CD4-positive, alpha-beta T cell (primary cell): ENCODE data around the gene IFNAR1. TPM values are rescaled to one million over a fixed set of nuclear protein-coding genes. Genes with fewer than 3 reads are reported as not detected.

ENCODE experiments used
- ATAC-seq: fragments of 200-7000 bp; cut with Tn5 transposase; one replicate; pipeline ENCODE4 v1.10.0; 2022; ENCODE audit warnings: mild to moderate bottlenecking; ENCODE audit not compliant: poor library complexity
- CTCF ChIA-PET: fragments of 350-600 bp; sonication (Branson Sonifier 250); formaldehyde crosslinking; loops from one replicate; lab custom pipeline; 2021; ENCODE audit warnings: antibody characterized with exemption, inconsistent platforms; lab: Charles Lee
- POLR2A ChIA-PET: fragments of 350-600 bp; sonication (Branson Sonifier 250); formaldehyde crosslinking; loops from one replicate; lab custom pipeline; 2021; ENCODE audit warnings: antibody characterized with exemption, inconsistent platforms; lab: Charles Lee
- DNase-seq, 14 experiments: peaks; one replicate each; pipeline ENCODE4 v3.0.0-alpha.2; 2013 to 2020; ENCODE audit warnings: mixed read lengths in 2 of 14
- H3K27ac ChIP-seq, 2 donors: one replicate each; pipeline versions ENCODE4 v1.5.1 to v1.7.0; 2013; ENCODE audit warnings: low read length in 2 of 2, low read depth in 1 of 2, mild to moderate bottlenecking in 1 of 2
- H3K27me3 ChIP-seq, 2 experiments: 1 replicate in 1 of 2; 2 replicates in 1 of 2; pipeline versions ENCODE4 v1.6.1 to v1.7.0; 2013; ENCODE audit warnings: low read length in 2 of 2, control low read depth in 1 of 2, mild to moderate bottlenecking in 1 of 2, moderate library complexity in 1 of 2; ENCODE audit not compliant: insufficient read depth in 2 of 2, control insufficient read depth in 1 of 2
- H3K36me3 ChIP-seq: one replicate; pipeline ENCODE4 v1.6.1; 2013; ENCODE audit warnings: low read length, control low read depth; ENCODE audit not compliant: insufficient read depth
- H3K4me1 ChIP-seq: one replicate; pipeline ENCODE4 v1.6.1; 2013; ENCODE audit warnings: low read length, control low read depth; ENCODE audit not compliant: insufficient read depth
- H3K4me3 ChIP-seq: one replicate; pipeline ENCODE4 v1.5.1; 2013; ENCODE audit warnings: mild to moderate bottlenecking, low read length, moderate library complexity
- H3K9me3 ChIP-seq, 2 experiments: 1 replicate in 1 of 2; 2 replicates in 1 of 2; pipeline versions ENCODE4 v1.6.1 to v1.7.0; 2013; ENCODE audit warnings: low read length in 2 of 2, mild to moderate bottlenecking in 2 of 2, control low read depth in 1 of 2, moderate library complexity in 1 of 2; ENCODE audit not compliant: control insufficient read depth in 1 of 2, insufficient read depth in 1 of 2
- H3K27ac Mint-ChIP-seq: one replicate; pipeline ENCODE4 v1.8.0; 2020; ENCODE audit warnings: mixed read lengths
- H3K27me3 Mint-ChIP-seq: one replicate; pipeline ENCODE4 v1.8.0; 2021; ENCODE audit warnings: mixed read lengths
- H3K36me3 Mint-ChIP-seq: one replicate; pipeline ENCODE4 v1.8.0; 2021; ENCODE audit warnings: low read depth, mixed read lengths
- H3K4me1 Mint-ChIP-seq: one replicate; pipeline ENCODE4 v1.8.0; 2021; ENCODE audit warnings: low read depth, mixed read lengths
- H3K4me3 Mint-ChIP-seq: one replicate; pipeline ENCODE4 v1.8.0; 2020; ENCODE audit warnings: mild to moderate bottlenecking, mixed read lengths
- H3K9me3 Mint-ChIP-seq: one replicate; pipeline ENCODE4 v1.8.0; 2020; ENCODE audit warnings: mixed read lengths
- CTCF ChIP-seq: fragments of 200-600 bp; IDR thresholded peaks from one replicate; pipeline ENCODE4 v1.8.0; 2022; ENCODE audit warnings: antibody characterized with exemption, mild to moderate bottlenecking
- intact Hi-C, 2 experiments: fragments of 100-400 bp; cut with DNase I in 1 of 2; cut with micrococcal nuclease in 1 of 2; formaldehyde crosslinking; loops; one replicate each; pipeline versions ENCODE4 v1.15.1 to v1.9.0; 2023 to 2025; cut with DNase I, micrococcal nuclease
- total RNA-seq, 174 experiments: library from RNA in 2 of 174; stranded (reverse) in 2 of 174; gene quantifications; one replicate each; pipeline ENCODE4 v1.2.3 and lab custom pipeline; 2021 to 2026

Gene IFNAR1
- total RNA-seq, 2 experiments from 2014 or later, result 20.4 to 26.8 TPM

- no peak overlapping the region for H3K27ac ChIP-seq
- no peak for ATAC-seq
- H3K4me3 ChIP-seq, result no peak overlapping the region
- no peaks in the 10 kb centered on the region for H3K36me3 Mint-ChIP-seq
- no peaks in the 10 kb centered on the region for H3K9me3 ChIP-seq
- CTCF ChIA-PET, result no interaction called here
- TF ChIP-seq CTCF, result no peak
- no peaks in the 10 kb centered on the region for H3K36me3 ChIP-seq
- no peak overlapping the region for H3K27ac Mint-ChIP-seq
- peaks cover 3% of the 10 kb centered on the region for H3K4me1 Mint-ChIP-seq
- no peaks in the 10 kb centered on the region for H3K27me3 ChIP-seq
- H3K9me3 Mint-ChIP-seq, result no peaks in the 10 kb centered on the region
- no peaks in the 10 kb centered on the region for H3K27me3 Mint-ChIP-seq
- POLR2A ChIA-PET, result no interaction called here
- peaks cover 3% of the 10 kb centered on the region for H3K4me1 ChIP-seq
- DNase-seq, result no peak
- intact Hi-C loops, result no loop called here
- H3K4me3 Mint-ChIP-seq, result no peak overlapping the region
These were observed 65.7 kb downstream of the IFNAR1 start for GRCh38 chr21:33390479-33390878.

DNA sequence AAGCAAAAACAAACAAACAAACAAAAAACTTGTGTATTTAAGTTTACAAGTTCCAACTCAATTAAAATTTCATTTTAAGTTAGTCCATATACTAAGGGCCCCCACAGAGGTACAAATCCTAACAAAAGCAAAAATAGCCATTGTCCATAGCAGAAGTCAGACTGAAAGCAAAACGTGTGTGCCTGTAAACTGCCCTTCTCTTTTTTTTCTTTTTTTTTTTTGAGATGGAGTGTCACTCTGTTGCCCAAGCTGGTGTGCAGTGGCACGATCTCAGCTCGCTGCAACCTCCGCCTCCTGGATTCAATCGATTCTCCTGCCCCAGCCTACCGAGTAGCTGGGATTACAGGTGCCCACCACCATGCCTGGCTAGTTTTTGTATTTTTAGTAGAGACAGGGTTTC, 66.9 kb downstream of the IFNAR1 start:
- ChIA-PET CTCF (no interaction called here), POLR2A (no interaction called here)
- Histone ChIP-seq H3K36me3 (no peaks in the 10 kb centered on the region), H3K27me3 (no peaks in the 10 kb centered on the region), H3K4me3 (no peak overlapping the region), H3K9me3 (no peaks in the 10 kb centered on the region), H3K27ac (no peak overlapping the region), H3K4me1 (no peaks in the 10 kb centered on the region)
- Mint-ChIP-seq H3K4me1 (no peaks in the 10 kb centered on the region), H3K36me3 (no peaks in the 10 kb centered on the region), H3K4me3 (no peak overlapping the region), H3K9me3 (no peaks in the 10 kb centered on the region), H3K27me3 (no peaks in the 10 kb centered on the region), H3K27ac (no peak overlapping the region)
- ATAC-seq (no peak), DNase-seq (no peak)
- TF ChIP-seq CTCF, result no peak
- intact Hi-C loops, result no loop called here

DNA sequence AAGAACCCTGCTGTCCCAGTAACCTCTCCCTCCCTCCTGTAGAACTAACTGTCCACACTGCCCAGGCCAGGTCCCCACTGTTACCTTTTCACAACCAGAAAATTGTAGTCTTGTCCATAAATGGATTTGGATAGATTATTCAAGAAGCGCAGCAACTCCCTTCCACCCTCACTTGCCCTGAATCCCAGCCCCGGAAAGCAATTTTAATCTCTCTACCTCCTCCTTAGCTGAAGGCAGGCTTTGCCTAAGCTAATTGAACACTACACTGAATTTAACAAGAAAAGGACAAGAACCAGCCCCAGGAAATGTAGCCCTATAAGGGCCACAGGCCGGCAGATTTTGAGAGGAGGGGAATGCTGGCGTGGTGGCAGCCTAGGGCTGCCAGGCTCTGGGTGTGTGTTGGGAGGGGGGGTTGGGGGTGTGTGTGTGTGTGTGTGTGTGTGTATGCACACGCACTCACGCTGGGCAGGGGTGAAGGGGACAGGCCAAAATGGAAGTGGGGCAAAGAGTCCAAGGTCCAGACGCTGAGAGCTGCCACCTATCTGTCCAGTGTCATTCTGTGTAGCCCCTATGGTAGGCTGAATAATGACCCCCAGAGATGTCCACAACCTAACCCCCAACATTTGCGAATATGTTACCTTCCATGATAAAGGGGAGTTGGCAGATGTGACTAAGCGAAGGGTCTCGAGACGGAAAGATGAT, 67.7 kb downstream of the IFNAR1 start:
- Mint-ChIP-seq H3K4me3 (no peak overlapping the region), H3K27ac (no peak overlapping the region), H3K4me1 (no peaks in the 10 kb centered on the region), H3K36me3 (no peaks in the 10 kb centered on the region), H3K27me3 (no peaks in the 10 kb centered on the region), H3K9me3 (no peaks in the 10 kb centered on the region)
- ChIA-PET CTCF (no interaction called here), POLR2A (no interaction called here)
- Histone ChIP-seq H3K27me3 (no peaks in the 10 kb centered on the region), H3K9me3 (no peaks in the 10 kb centered on the region), H3K4me3 (no peak overlapping the region), H3K27ac (no peak overlapping the region), H3K4me1 (no peaks in the 10 kb centered on the region), H3K36me3 (no peaks in the 10 kb centered on the region)
- no peak for DNase-seq
- ATAC-seq, result no peak
- intact Hi-C loops, result no loop called here
- no peak for TF ChIP-seq CTCF
